Measurements from ENCODE around the gene BTRC.

BTRC gene

DNA sequence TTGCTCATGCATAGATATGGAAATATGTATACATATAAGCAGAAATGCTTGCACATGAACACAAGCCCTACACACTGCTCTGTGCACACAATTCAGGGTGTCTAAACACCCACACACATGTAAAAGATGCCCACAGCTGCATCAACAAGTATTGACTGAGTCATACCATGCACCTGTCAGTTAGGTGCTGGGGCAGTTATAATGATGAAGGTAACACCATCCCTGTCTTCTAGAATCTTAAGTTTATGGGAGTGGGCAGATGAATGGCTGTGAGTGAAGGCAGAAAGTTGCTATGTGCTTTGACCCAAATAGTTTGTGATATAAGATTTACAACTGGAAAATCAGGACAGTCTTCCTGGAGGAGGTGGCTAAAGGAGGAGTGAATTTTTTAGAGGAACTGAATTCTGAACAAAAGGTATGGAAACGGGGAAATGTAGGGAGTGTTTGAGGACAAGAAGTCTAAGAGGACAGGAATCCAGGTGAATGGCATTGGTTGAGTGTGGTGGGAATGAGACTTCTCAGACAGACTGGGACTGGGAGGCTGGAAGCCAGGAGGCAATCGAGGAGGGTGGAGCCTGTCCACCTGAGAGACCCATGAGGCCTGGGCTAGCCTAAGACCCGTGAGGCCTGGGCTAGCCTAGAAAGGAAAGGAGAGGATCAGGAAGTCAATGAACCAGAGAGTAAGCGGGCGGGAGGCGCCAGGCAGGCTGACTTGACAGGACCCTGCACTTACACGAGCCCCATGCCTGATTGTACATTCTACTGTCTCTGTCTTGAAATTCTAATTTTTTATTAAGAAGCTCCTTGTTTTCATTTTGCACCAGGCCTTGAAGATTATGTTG, 213.4 kb downstream of the BTRC start:
- no CpG with 5 or more reads among the region's 7 CpGs for WGBS (ENCODE audit: extremely low coverage, insufficient coverage, insufficient read length)
- H3K9me3 ChIP-seq (ENCODE audit: insufficient read depth, low read depth, low read length): no peaks in the 10 kb centered on the region

DNA sequence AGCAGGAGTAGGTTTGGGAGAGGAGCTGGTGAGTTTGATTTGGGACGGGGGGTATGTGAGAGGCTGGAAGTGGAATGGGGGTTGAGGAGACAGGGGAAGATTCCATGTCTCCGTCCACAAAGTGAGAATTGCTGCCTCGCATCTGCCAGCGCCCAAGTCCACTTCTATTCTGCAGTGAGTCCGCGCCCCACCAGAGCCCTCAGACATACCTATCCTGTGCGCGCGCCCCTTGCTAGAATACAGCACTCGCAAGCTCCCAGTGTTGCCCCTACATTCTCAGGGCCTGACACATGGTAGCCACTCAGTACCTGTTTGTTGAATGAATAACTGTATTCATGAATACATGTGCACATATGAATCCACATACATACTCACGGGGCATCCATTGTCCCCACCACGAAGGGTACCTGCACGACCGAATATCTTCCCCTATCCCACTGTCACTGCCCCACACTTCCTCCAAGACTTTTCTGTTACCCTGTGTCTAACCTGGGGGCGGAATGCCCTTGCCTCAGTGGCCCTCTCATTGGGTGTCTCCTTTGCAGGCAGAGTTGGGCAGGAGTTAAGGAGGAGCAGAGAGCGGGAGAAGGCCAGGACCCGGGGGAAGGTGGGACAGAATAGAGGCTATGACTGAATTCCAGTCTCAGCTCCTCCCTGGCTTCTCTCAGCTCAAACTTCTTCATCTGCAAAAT, 214.2 kb downstream of the BTRC start:
- Histone ChIP-seq H2AFZ (ENCODE audit: insufficient read depth, low read length, poor library complexity) (no peak overlapping the region), H3K9me3 (ENCODE audit: insufficient read depth, low read depth, low read length) (peaks cover 4% of the 10 kb centered on the region), H2BK12ac (ENCODE audit: low read length) (no peak overlapping the region), H3K36me3 (ENCODE audit: control insufficient read depth in 1 of 2, insufficient read depth in 2 of 2, low read length in 2 of 2) (no peaks in the 10 kb centered on the region), H3K23ac (ENCODE audit: low read length) (no peak overlapping the region), H3K14ac (ENCODE audit: low read length) (no peak overlapping the region), H4K12ac (ENCODE audit: low read depth, low read length) (no peak overlapping the region), H3K4ac (ENCODE audit: low read depth, low read length) (no peak overlapping the region), H4K8ac (ENCODE audit: low read depth, low read length) (no peak overlapping the region), H3K4me2 (ENCODE audit: low read length) (no peak overlapping the region), H3K18ac (ENCODE audit: low read length) (no peak overlapping the region), H4K91ac (ENCODE audit: low read depth, low read length) (no peak overlapping the region), H2BK120ac (ENCODE audit: insufficient read depth, low read length, poor library complexity) (no peak overlapping the region), H3K79me1 (ENCODE audit: low read length) (no peaks in the 10 kb centered on the region), H3K27ac (ENCODE audit: low read depth, low read length) (no peak overlapping the region), H2AK5ac (ENCODE audit: low read length) (no peak overlapping the region), H3K4me1 (ENCODE audit: control insufficient read depth in 1 of 2, insufficient read depth in 2 of 2, low read length in 2 of 2) (peaks cover 0 to 10% of the 10 kb centered on the region in 2 experiments), H3K9ac (ENCODE audit: low read length) (no peak overlapping the region), H3K79me2 (ENCODE audit: control insufficient read depth, insufficient read depth, low read length, poor library complexity) (peaks cover 2% of the 10 kb centered on the region), H2BK5ac (ENCODE audit: low read depth, low read length, poor library complexity) (no peak overlapping the region), H3K4me3 (ENCODE audit: low read depth, low read length) (no peak overlapping the region), H3K27me3 (ENCODE audit: insufficient read depth, low read length) (peaks cover 13% of the 10 kb centered on the region)
- no peak for DNase-seq
- WGBS (ENCODE audit: extremely low coverage, insufficient coverage, insufficient read length): no CpG with 5 or more reads among the region's 17 CpGs

More for the DNA sequence above, 213.4 kb downstream of the BTRC start:
- no peak overlapping the region for H2BK12ac ChIP-seq (ENCODE audit: low read length)
- no peak overlapping the region for H3K4me2 ChIP-seq (ENCODE audit: low read length)
- no peak overlapping the region for H3K4ac ChIP-seq (ENCODE audit: low read depth, low read length)
- H4K91ac ChIP-seq (ENCODE audit: low read depth, low read length): no peak overlapping the region
- no peak overlapping the region for H2BK120ac ChIP-seq (ENCODE audit: insufficient read depth, low read length, poor library complexity)
- H3K27me3 ChIP-seq (ENCODE audit: insufficient read depth, low read length): peaks cover 13% of the 10 kb centered on the region
- H2AFZ ChIP-seq (ENCODE audit: insufficient read depth, low read length, poor library complexity): no peak overlapping the region
- H3K79me2 ChIP-seq (ENCODE audit: control insufficient read depth, insufficient read depth, low read length, poor library complexity): peaks cover 2% of the 10 kb centered on the region
- no peaks in the 10 kb centered on the region for H3K79me1 ChIP-seq (ENCODE audit: low read length)
- H4K12ac ChIP-seq (ENCODE audit: low read depth, low read length): no peak overlapping the region
- H3K27ac ChIP-seq (ENCODE audit: low read depth, low read length): no peak overlapping the region
- H3K9ac ChIP-seq (ENCODE audit: low read length): no peak overlapping the region
- H3K23ac ChIP-seq (ENCODE audit: low read length): no peak overlapping the region
- H4K8ac ChIP-seq (ENCODE audit: low read depth, low read length): no peak overlapping the region
- H3K36me3 ChIP-seq (ENCODE audit: control insufficient read depth in 1 of 2, insufficient read depth in 2 of 2, low read length in 2 of 2): no peaks in the 10 kb centered on the region
- H3K4me1 ChIP-seq (ENCODE audit: control insufficient read depth in 1 of 2, insufficient read depth in 2 of 2, low read length in 2 of 2): peaks cover 0 to 10% of the 10 kb centered on the region in 2 experiments
- no peak overlapping the region for H2BK5ac ChIP-seq (ENCODE audit: low read depth, low read length, poor library complexity)
- H3K14ac ChIP-seq (ENCODE audit: low read length): no peak overlapping the region
- H3K18ac ChIP-seq (ENCODE audit: low read length): no peak overlapping the region
- no peak overlapping the region for H2AK5ac ChIP-seq (ENCODE audit: low read length)
- DNase-seq: no peak
- H3K4me3 ChIP-seq (ENCODE audit: low read depth, low read length): no peak overlapping the region

- Histone ChIP-seq H2AFZ (ENCODE audit: insufficient read depth, low read length, poor library complexity) (no peak overlapping the region), H3K14ac (ENCODE audit: low read length) (no peak overlapping the region), H3K9me3 (ENCODE audit: insufficient read depth, low read depth, low read length) (peaks cover 4% of the 10 kb centered on the region), H3K23ac (ENCODE audit: low read length) (no peak overlapping the region), H3K79me2 (ENCODE audit: control insufficient read depth, insufficient read depth, low read length, poor library complexity) (peaks cover 2% of the 10 kb centered on the region), H4K91ac (ENCODE audit: low read depth, low read length) (no peak overlapping the region), H3K4me3 (ENCODE audit: low read depth, low read length) (no peak overlapping the region), H2BK12ac (ENCODE audit: low read length) (no peak overlapping the region), H3K9ac (ENCODE audit: low read length) (no peak overlapping the region), H3K27ac (ENCODE audit: low read depth, low read length) (no peak overlapping the region), H3K4me1 (ENCODE audit: control insufficient read depth in 1 of 2, insufficient read depth in 2 of 2, low read length in 2 of 2) (peaks cover 0 to 10% of the 10 kb centered on the region in 2 experiments), H3K4me2 (ENCODE audit: low read length) (peak overlapping the region; percentile 90), H2AK5ac (ENCODE audit: low read length) (no peak overlapping the region), H2BK120ac (ENCODE audit: insufficient read depth, low read length, poor library complexity) (no peak overlapping the region), H3K27me3 (ENCODE audit: insufficient read depth, low read length) (peaks cover 13% of the 10 kb centered on the region), H3K36me3 (ENCODE audit: control insufficient read depth in 1 of 2, insufficient read depth in 2 of 2, low read length in 2 of 2) (no peaks in the 10 kb centered on the region), H2BK5ac (ENCODE audit: low read depth, low read length, poor library complexity) (no peak overlapping the region), H3K4ac (ENCODE audit: low read depth, low read length) (no peak overlapping the region), H4K8ac (ENCODE audit: low read depth, low read length) (no peak overlapping the region), H4K12ac (ENCODE audit: low read depth, low read length) (no peak overlapping the region), H3K79me1 (ENCODE audit: low read length) (no peaks in the 10 kb centered on the region), H3K18ac (ENCODE audit: low read length) (no peak overlapping the region)
- no peak for DNase-seq
- no CpG with 5 or more reads among the region's 11 CpGs for whole genome bisulfite sequencing (ENCODE audit: extremely low coverage, insufficient coverage, insufficient read length)
These were observed 215.3 kb downstream of the BTRC start for GRCh38 chr10:101569323-101569621.

DNA sequence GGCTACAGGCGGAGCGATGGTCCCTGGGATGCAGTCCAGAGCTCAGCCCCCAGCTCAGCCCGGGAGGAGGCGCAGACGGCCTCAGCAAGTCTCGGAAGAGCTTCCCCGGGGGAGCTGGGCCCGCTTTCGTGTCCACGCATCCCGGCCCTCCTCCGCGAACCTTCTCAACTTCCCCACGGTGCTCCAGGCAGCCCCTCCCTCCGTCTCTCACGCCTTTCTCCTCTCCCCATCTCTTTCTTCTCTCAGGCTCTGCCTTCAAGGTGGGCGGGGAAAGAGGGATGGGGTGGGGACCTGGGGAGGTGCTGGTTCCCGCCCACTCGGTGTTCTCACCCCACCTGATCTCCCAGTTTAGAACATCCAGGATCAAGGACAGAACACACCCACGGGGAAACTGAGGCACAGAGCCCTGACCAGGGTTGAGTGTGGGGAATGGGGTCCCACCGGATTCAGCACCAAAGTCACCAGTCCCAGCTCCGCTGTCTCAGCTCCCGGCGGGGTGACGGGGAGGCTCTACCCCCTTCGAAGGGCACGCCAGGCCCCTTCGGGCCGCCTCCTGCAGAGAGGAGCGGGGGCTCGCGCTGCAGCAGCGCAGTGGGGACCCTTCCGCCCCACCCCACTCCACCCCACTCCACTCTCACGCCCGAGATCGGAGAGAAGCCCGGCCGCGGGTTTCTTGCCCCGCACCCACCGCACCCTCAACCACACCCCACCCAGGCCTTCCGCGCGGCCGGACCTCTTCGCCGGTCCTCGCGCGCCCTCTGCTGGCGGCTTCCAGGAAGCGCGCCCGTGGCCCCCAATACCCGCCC, 215.9 kb downstream of the BTRC start:
- peak overlapping the region; percentile 97 for H2AFZ ChIP-seq (ENCODE audit: insufficient read depth, low read length, poor library complexity)
- H3K27me3 ChIP-seq (ENCODE audit: insufficient read depth, low read length): peaks cover 13% of the 10 kb centered on the region
- H3K4me3 ChIP-seq (ENCODE audit: low read depth, low read length): peak overlapping the region; percentile 63
- H2BK12ac ChIP-seq (ENCODE audit: low read length): no peak overlapping the region
- H3K4ac ChIP-seq (ENCODE audit: low read depth, low read length): no peak overlapping the region
- H2AK5ac ChIP-seq (ENCODE audit: low read length): peak overlapping the region; percentile 45
- no peak overlapping the region for H2BK5ac ChIP-seq (ENCODE audit: low read depth, low read length, poor library complexity)
- peak overlapping the region; percentile 30 for H3K18ac ChIP-seq (ENCODE audit: low read length)
- no peaks in the 10 kb centered on the region for H3K36me3 ChIP-seq (ENCODE audit: control insufficient read depth in 1 of 2, insufficient read depth in 2 of 2, low read length in 2 of 2)
- peak overlapping the region; percentile 90 for H3K4me2 ChIP-seq (ENCODE audit: low read length)
- peaks cover 4% of the 10 kb centered on the region for H3K9me3 ChIP-seq (ENCODE audit: insufficient read depth, low read depth, low read length)
- peak overlapping the region; percentile 37 for H4K91ac ChIP-seq (ENCODE audit: low read depth, low read length)
- peak overlapping the region; percentile 51 for H3K14ac ChIP-seq (ENCODE audit: low read length)
- no peak overlapping the region for H3K27ac ChIP-seq (ENCODE audit: low read depth, low read length)
- no CpG with 5 or more reads among the region's 56 CpGs for WGBS (ENCODE audit: extremely low coverage, insufficient coverage, insufficient read length)
- peak overlapping the region; percentile 16 for H2BK120ac ChIP-seq (ENCODE audit: insufficient read depth, low read length, poor library complexity)
- no peaks in the 10 kb centered on the region for H3K79me1 ChIP-seq (ENCODE audit: low read length)
- H3K79me2 ChIP-seq (ENCODE audit: control insufficient read depth, insufficient read depth, low read length, poor library complexity): peaks cover 2% of the 10 kb centered on the region
- H4K8ac ChIP-seq (ENCODE audit: low read depth, low read length): peak overlapping the region; percentile 84
- no peak overlapping the region for H3K9ac ChIP-seq (ENCODE audit: low read length)
- H3K23ac ChIP-seq (ENCODE audit: low read length): no peak overlapping the region
- H3K4me1 ChIP-seq (ENCODE audit: control insufficient read depth in 1 of 2, insufficient read depth in 2 of 2, low read length in 2 of 2): peaks cover 0 to 10% of the 10 kb centered on the region in 2 experiments
- H4K12ac ChIP-seq (ENCODE audit: low read depth, low read length): peak overlapping the region; percentile 72
- DNase-seq: peak; percentile 38 to 81

All from trophoblast cell (in vitro differentiated cells and primary cell).